GM18505 (cell line): Measurements from ENCODE around the gene GPRC5D.

Experiments
- ATAC-seq: cut with Tn5 transposase; IDR thresholded peaks from one replicate; pipeline ENCODE4 v1.9.1; 2021; ENCODE audit not compliant: unreplicated experiment
- POLR2A ChIP-seq: IDR thresholded peaks from 4 replicates; pipeline ENCODE4 v1.6.1; 2011; ENCODE audit warnings: borderline replicate concordance; ENCODE audit not compliant: insufficient read depth, insufficient read length; ENCODE audit errors: extremely low read depth

GPRC5D gene

DNA sequence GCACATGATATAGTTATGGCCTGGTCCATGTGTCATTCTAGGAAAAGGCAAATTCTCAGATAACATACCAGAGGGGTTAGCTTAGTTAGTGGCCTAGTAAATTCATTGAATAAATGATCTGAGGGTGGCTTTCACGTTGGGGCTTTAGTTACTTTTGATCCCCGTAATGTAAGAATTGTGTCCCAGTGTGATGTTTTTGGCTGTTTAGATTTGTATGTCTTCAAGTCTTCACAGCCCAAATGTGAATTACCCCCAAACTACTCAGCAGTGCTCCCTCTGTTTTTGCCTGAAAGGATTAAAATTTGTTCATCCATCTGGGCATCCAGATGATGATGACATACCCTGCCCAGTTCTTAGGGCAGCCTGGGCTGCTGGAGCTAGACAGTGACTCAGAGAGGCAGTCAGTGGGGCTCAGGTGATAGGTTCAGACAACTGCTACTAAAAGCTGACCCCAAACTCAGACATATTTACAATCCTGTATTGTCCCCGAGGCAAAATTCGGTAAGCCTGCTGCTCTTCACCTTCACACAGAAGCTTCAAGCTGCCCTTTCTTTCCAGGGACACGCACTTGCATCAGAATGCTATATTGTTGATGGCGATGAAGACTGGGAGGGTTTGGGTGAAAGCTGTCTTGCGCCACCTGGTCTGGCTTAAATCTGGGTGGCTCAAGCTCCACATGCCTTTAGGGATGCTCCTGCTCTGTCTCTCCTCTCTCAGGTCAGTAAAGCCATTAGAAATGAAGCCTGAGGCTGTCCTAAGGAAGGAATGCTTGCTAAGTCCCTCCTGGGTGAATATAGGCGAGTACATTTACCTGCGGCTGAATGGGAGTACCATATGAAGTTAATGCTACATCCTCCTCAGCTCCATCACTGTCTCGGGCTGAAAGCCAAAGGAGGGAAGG is 10.3 kb downstream of the GPRC5D start:
- no peak for ATAC-seq
- TF ChIP-seq POLR2A: no peak

DNA sequence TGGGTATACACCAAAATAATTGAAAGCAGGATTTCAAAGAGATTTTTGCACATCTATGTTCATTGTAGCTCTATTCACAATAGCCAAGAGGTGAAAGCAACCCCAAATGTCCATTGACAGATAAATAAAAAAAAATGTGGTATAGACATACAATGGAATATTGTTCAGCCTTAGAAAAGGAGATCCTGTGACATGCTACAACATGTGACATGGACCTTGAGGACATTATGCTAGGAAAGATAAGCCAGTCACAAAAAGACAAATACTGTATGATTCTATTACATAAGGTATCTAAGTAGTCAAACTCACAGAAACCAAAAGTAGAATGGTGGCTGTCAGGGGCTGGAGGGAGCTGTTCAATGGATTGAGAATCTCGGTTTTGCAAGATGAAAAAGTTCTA is 12.1 kb downstream of the GPRC5D start:
- no peak for TF ChIP-seq POLR2A
- ATAC-seq: no peak

DNA sequence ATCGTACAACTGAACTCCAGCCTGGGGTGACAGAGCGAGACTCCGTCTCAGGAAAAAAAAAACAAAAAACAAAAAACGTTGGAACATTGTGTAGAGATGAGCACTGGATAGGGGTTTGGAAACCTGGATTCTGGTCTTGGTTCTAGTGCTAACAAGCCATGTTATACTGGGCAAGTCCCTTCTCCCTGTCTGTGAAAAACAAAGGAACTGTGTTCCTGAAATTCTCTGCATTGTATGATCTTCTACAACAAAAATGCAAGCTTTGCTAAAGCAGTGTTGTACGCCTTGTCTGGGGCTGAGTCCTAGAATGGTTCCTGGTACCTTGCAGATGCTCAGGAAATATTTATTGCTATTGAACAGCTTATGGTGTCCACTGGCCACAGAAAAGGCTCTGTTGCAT is 13.4 kb downstream of the GPRC5D start:
- no peak for TF ChIP-seq POLR2A
- no peak for ATAC-seq

DNA sequence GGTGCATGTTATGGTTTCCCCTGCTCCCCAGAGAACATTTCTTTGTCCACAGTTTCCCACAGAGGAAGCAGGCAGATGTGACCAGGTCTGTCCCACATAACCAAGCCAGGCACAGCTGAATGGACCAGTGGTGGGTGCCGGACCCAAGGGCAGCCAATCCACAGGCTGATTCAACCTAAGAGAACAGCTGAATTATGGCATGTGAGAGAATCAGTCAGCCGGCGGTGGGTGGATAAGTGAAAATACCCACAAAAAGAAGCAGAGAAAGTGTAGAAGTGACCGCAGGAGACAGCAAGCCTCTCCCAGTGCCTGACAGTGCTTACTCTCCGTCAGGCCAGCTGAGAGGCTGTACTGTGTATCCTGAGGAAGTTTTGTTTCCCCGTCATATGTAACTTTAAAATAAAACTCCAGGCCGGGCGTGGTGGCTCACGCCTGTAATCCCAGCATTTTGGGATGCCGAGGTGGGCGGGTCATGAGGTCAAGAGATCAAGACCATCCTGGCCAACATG is 14.9 kb downstream of the GPRC5D start:
- no peak for ATAC-seq
- TF ChIP-seq POLR2A: no peak

DNA sequence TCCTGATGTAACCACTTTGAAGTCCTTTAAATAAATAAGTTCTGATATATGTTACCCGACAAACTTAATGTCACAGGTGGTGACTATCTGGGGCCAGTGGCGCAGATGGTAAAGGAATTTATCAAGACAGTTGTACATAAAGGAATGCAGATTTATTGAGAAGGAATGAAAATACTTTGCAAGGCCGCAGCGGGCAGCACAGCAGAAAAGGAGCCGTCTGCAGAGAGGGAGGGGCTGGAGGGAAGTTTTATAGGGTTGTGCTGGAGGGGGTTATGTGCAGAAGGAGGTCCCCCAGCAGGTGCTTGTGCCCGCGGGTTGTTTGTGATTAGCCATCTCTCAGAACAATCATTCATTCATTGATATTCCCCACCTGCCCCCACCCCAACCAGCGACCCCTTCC is 17.4 kb downstream of the GPRC5D start:
- no peak for ATAC-seq
- no peak for TF ChIP-seq POLR2A

DNA sequence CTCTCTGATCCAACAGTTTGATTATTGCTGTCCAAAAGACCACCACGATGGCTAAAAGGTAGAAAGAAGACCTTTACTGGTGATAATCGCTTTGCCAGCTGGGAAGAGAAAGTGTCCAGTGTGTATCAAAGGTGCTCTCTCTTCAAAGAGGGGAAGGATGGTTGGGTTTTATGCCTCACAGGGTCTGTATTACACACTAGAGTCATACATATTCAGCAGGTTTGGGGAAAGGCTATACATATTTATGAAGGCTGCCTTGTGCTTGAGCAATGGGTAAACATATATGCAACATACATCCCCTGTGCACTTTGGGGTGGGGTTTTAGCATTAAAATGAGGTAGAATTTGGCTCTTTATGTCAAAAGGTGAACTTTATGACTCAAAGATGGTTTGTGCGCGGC is 18.2 kb downstream of the GPRC5D start:
- no peak for ATAC-seq
- TF ChIP-seq POLR2A: no peak

DNA sequence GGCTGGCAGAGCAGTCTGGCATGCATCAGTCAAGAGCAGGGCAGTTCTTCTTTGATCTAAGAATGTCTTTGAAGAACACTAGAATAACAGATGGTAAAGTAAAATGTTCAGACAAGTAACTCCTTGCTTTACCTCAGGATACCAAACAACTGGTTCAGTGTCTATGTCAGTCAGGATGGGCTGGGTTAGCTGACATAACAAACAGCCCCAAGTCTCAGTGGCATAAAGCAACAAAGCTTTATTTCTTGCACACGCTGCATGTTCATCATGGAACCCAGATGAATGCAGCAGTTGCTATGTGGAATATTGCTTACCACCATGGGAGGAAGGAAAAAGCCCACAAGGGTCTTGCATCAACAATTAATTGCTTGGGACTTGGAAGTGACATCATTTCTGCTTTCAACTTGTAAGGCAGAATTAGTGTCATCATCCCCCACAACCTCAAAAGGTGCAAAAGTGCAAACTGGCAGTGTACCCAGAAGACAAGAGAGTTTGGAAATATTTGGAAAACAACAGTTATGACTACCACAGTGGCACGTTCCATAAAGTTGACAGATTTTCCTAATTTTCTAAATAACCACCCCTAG is 21.2 kb downstream of the GPRC5D start:
- no peak for ATAC-seq
- no peak for TF ChIP-seq POLR2A

DNA sequence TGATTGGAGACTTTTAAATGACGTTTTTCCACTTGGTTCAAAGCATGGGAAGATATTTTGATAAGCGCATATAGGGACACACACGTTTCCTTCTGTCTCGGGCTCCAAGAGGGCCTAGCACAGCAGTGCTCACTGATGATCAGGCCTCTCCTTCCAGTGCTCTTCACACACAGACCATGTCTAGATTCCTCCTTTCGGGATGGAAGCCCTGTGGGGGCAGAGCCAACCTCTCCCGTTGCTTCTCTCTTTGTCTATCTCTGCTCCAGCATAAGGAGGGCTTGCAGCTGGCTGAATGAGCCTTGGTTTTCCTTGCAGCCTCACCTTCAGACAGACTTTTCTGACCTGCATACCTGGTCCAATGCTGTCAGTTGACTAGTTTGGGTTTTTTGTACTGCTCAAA is 22.3 kb downstream of the GPRC5D start:
- no peak for ATAC-seq
- no peak for TF ChIP-seq POLR2A

DNA sequence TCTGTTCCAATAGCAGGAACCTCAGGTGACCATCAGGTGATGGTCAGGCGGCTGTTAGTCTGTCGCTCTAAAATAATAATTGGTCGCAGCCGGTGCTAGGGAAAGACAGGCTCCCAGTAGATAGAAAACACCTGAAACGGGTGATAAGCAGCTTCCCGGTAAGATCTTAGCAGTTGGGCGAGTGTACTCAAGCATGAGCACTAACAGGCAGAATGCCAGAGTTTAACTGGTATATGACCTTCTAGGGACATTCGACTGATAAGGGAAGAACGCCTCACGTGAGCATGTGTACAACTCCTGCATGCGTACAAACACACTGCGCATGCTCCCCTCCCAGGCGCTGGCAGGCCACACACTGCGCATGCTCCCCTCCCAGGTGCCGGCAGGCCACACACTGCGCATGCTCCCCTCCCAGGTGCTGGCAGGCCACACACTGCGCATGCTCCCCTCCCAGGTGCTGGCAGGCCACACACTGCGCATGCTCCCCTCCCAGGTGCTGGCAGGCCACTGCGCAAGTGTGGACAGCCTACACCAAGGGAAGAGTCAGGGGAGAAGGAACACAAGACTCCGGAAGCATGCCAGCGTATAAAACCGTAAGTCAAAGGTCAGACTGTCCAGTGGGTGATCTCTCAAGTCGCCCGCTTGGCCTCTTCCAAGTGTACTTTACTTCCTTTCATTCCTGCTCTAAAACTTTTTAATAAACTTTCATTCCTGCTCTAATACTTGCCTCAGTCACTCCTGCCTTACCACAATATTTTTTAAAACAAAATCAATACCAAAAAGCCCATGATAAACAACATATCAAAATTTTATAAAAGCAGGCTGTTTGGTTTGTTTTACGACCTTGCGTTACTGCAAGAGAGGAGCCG is 24.5 kb downstream of the GPRC5D start:
- ATAC-seq: no peak
- no peak for TF ChIP-seq POLR2A

DNA sequence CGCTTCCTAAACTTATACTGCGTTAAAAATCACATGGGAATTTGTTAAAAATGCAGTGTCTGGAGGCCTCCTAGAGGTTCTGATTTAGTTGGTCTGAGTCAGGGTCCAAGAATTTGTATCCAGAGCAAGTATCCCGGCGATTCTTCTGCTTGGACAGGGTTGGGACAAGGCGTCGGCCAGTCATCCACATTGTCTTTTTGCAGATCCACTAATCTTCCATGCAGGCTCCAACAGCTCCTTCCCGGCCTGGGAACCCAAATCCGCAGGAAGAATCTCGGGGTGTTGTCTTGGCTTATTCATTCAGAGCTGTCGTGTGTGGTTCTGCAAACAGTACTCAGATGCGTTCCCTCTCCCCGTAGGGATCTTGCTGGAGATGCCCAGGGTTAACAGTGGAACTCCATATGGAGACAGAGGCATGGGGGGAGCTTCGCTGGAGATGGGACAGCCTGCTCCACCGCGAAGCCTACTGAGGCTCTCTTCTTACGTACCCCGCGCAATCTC is 25.3 kb downstream of the GPRC5D start:
- TF ChIP-seq POLR2A: no peak
- no peak for ATAC-seq

DNA sequence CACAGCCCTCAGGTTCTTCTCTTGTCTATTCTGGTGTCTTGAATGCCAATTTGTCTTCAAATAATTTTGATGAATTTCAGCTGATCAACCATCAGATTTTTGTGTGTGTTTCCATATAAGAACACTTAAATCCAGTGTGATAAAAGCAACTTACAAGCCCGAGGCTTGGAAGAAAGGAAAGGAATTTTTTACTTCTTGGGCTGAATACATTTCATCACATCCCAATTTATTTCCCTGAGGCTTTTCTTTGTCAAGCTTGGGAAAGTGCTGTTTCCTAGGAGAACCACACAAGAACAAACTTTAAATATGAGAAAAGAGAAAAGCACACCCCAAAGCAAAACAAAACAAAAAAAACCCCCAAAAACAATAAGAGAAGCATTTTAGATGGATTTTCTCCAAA is 26.6 kb downstream of the GPRC5D start:
- no peak for TF ChIP-seq POLR2A
- ATAC-seq: no peak

DNA sequence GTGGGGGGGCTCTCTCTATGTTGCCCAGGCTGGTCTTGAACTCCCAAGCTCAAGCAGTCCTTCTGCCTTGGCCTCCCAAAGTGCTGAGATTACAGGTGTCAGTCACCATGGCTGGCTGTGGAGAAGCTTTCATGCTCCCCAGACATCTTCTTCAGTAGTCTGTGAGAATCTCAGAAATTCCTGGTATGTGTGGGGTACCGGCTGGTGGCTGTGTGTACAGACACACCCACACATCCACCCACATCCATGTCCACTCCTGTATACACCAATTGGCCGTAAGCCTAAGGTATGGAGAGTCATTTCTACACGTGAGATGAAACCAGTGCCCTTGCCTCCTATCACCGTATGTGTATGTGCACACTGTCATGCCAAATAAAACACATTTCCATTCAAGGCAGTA is 27.8 kb downstream of the GPRC5D start:
- no peak for ATAC-seq
- no peak for TF ChIP-seq POLR2A

DNA sequence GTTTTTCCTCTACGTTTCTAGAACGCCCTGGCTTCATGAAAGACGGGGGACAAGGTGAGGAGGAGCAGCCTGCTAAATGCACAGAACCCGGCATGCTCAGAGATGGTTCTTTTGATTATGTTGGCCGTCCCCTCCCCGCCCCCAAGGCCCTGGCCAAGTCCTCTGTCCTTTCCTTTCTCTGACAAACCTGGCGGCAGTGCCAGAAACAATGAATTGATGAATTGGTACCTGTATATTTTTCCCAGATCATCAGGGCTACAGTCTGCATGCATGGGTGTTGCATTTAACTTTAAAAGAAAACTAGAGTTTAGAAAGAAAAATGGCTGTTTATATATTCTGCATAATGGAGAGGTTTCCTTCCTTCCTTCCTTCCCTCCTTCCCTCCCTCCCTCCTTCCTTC is 29.0 kb downstream of the GPRC5D start:
- ATAC-seq: no peak
- no peak for TF ChIP-seq POLR2A
